Parathyroid adenoma (tissue), 2 donors: Measurements from ENCODE around the gene DCP2.

ENCODE experiments used
- H2AFZ ChIP-seq: fragments of 300-600 bp; sonication (generic); one replicate; pipeline ENCODE4 v1.7.0; 2017; ENCODE audit warnings: antibody characterized with exemption, mild to moderate bottlenecking
- H3K27ac ChIP-seq: fragments of 300-600 bp; sonication (generic); one replicate; pipeline ENCODE4 v1.7.0; 2017
- H3K27me3 ChIP-seq: fragments of 300-600 bp; sonication (generic); one replicate; pipeline ENCODE4 v1.7.0; 2017; ENCODE audit warnings: low read length; ENCODE audit not compliant: control insufficient read depth, insufficient read depth
- H3K36me3 ChIP-seq: fragments of 300-600 bp; sonication (generic); one replicate; pipeline ENCODE4 v1.7.0; 2017; ENCODE audit warnings: low read length; ENCODE audit not compliant: control insufficient read depth, insufficient read depth
- H3K4me1 ChIP-seq: fragments of 300-600 bp; sonication (generic); one replicate; pipeline ENCODE4 v1.7.0; 2017; ENCODE audit warnings: control low read depth
- H3K4me2 ChIP-seq: fragments of 300-600 bp; sonication (generic); one replicate; pipeline ENCODE4 v1.7.0; 2017; ENCODE audit warnings: low read length
- H3K4me3 ChIP-seq: fragments of 300-600 bp; sonication (generic); one replicate; pipeline ENCODE4 v1.7.0; 2017; ENCODE audit warnings: low read depth, low read length
- H3K79me2 ChIP-seq: fragments of 300-600 bp; sonication (generic); one replicate; pipeline ENCODE4 v1.7.0; 2017; ENCODE audit warnings: control low read depth
- H3K9ac ChIP-seq: fragments of 300-600 bp; sonication (generic); one replicate; pipeline ENCODE4 v1.7.0; 2017; ENCODE audit warnings: mild to moderate bottlenecking
- H3K9me3 ChIP-seq: fragments of 300-600 bp; sonication (generic); one replicate; pipeline ENCODE4 v1.7.0; 2017; ENCODE audit warnings: low read length; ENCODE audit not compliant: control insufficient read depth
- CTCF ChIP-seq: fragments of 300-600 bp; sonication (generic); IDR thresholded peaks from one replicate; pipeline ENCODE4 v1.7.0; 2017; ENCODE audit warnings: antibody characterized with exemption, mild to moderate bottlenecking
- donor health status: primary hyperparathyroidism.

DCP2 gene

DNA sequence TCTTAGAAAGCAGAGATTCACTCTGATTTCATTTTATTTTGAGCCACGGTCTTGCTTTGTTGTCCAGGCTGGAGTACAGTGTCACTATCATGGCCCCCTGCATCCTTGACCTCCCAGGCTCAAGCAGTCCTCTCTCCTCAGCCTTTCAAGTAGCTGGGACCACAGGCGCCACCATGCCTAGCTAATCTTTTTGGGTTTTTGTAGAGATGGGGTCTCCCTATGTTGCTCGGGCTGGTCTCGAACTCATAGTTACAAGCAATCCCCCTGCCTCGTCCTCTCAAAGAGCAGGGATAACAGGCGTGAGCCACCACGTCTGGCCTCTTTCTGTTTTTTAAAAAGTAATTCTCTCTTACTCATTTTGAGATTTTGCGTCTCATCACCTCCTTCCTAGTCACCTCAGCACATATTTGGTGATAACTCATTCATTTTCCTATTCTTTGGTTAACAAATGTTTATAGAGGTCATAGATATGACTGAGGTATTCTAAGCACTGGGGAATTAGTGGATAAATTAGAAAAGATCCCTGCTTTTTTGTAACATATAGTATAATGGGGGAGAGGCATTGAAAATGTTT, 10.8 kb upstream of the DCP2 start:
- Histone ChIP-seq H2AFZ (no peak overlapping the region), H3K4me2 (no peak overlapping the region), H3K4me1 (peaks cover 18% of the 10 kb centered on the region), H3K27me3 (no peaks in the 10 kb centered on the region), H3K79me2 (no peaks in the 10 kb centered on the region), H3K27ac (no peak overlapping the region), H3K9ac (no peak overlapping the region), H3K4me3 (no peak overlapping the region), H3K36me3 (no peaks in the 10 kb centered on the region), H3K9me3 (no peaks in the 10 kb centered on the region)
- TF ChIP-seq CTCF, result no peak

DNA sequence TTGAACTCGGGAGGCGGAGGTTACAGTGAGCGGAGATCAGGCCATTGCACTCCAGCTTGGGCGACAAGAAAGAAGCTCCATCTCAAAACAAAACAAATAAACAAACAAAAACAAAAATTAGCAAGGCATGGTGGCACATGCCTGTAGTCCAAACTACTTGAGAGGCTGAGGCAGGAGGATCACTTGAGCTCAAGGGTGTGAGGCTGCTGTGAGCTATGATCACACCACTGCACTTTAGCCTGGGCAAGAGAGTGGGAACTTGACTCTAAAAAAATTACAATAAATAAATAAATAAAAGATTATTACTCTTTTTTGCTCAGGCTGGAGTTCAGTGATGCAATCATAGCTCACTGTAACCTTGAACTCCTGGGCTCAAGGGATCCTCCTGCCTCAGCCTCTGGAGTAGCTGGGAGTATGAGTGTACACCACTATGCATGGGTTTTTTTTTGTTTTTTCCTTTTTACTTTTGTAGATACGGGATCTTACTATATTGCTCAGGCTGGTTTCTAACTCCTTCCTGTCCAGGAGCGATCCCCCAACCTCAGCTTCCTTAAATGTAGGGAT, 9.0 kb upstream of the DCP2 start:
- no peaks in the 10 kb centered on the region for H3K9me3 ChIP-seq
- no peak for TF ChIP-seq CTCF
- no peaks in the 10 kb centered on the region for H3K27me3 ChIP-seq
- H3K27ac ChIP-seq, result peak overlapping the region; percentile 36
- no peaks in the 10 kb centered on the region for H3K79me2 ChIP-seq
- H3K4me1 ChIP-seq, result peaks cover 18% of the 10 kb centered on the region
- no peaks in the 10 kb centered on the region for H3K36me3 ChIP-seq
- peak overlapping the region; percentile 68 for H2AFZ ChIP-seq
- no peak overlapping the region for H3K4me2 ChIP-seq
- H3K4me3 ChIP-seq, result no peak overlapping the region
- H3K9ac ChIP-seq, result no peak overlapping the region

DNA sequence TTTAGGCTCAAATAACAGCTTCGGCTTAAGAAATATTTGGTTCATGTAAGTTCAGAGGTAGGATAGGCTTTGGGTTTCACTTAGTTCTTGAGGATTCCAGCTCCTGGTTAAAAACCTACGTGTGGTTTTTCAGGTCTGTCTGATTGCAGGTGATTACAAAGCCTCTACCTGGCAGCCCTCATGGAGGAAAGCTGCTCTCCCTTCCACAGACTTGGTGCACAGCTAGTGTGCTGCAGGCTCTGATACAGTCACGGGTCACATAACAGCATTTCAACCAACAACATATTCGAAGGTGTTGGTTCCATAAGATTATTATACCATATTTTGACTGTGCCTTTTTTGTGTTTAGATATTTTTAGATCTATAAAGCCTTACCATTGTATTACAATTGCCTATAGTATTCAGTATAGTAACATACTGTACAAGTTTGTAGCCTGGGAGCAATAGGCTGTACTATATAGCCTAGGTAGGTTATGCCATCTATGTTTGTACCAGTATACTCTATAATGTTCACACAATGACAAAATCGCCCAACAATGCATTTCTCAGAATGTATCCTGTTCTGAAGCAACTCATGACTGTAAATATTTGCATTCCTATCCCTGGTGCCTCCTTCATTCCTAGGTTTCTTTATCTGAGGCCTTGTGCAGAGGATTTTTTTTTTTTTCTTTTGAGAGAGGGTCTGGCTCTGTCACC, 8.0 kb upstream of the DCP2 start:
- H3K79me2 ChIP-seq, result no peaks in the 10 kb centered on the region
- no peak overlapping the region for H3K9ac ChIP-seq
- no peak for TF ChIP-seq CTCF
- H3K4me2 ChIP-seq, result no peak overlapping the region
- peak overlapping the region; percentile 68 for H2AFZ ChIP-seq
- H3K9me3 ChIP-seq, result no peaks in the 10 kb centered on the region
- peak overlapping the region; percentile 36 for H3K27ac ChIP-seq
- H3K4me3 ChIP-seq, result no peak overlapping the region
- no peaks in the 10 kb centered on the region for H3K27me3 ChIP-seq
- no peaks in the 10 kb centered on the region for H3K36me3 ChIP-seq
- peaks cover 18% of the 10 kb centered on the region for H3K4me1 ChIP-seq

DNA sequence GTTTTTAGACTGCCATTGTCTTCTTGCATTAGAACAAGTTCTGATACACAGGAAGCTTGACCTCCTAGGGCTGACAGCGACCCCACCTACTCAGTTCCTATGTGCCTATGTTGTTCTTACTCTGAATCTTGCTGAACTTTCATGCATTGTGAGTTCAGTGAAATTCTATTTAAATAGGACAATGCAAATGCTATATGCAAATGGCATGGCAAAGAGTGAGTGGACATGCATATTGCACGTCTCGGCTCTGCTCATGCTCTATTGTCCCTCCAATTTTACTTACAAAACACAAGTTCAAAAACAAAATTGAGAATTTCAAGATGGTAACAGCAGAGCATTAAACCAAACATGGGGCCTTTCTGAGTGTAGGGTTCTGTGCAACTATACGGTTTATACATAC, 5.3 kb upstream of the DCP2 start:
- no peak overlapping the region for H3K27ac ChIP-seq
- no peaks in the 10 kb centered on the region for H3K27me3 ChIP-seq
- no peak for TF ChIP-seq CTCF
- H3K4me3 ChIP-seq, result no peak overlapping the region
- H3K36me3 ChIP-seq, result no peaks in the 10 kb centered on the region
- H2AFZ ChIP-seq, result no peak overlapping the region
- no peaks in the 10 kb centered on the region for H3K9me3 ChIP-seq
- peaks cover 24% of the 10 kb centered on the region for H3K4me1 ChIP-seq
- H3K79me2 ChIP-seq, result no peaks in the 10 kb centered on the region
- H3K9ac ChIP-seq, result no peak overlapping the region
- H3K4me2 ChIP-seq, result no peak overlapping the region
